ENCODE data around the gene COMMD10. TPM values are rescaled to one million over a fixed set of nuclear protein-coding genes. Genes with fewer than 3 reads are reported as not detected.

Gene COMMD10
- total and polyA plus RNA-seq, 4 donors, result 17.2 to 66.0 (median 24.7) TPM

- H3K27me3 ChIP-seq (ENCODE audit: control insufficient read depth in 3 of 3, insufficient read depth in 3 of 3, low read length in 2 of 3), result no peaks in the 10 kb centered on the region
- no peak overlapping the region for H3K27ac ChIP-seq (ENCODE audit: low read depth in 1 of 2, low read length in 1 of 2)
- peaks cover 0 to 3% (median 0%) of the 10 kb centered on the region in 5 donors for H3K4me1 ChIP-seq (ENCODE audit: control insufficient read depth in 5 of 5, insufficient read depth in 5 of 5, low read length in 5 of 5)
- H3K4me3 ChIP-seq, result no peak overlapping the region
- TF ChIP-seq, protein P1, sequence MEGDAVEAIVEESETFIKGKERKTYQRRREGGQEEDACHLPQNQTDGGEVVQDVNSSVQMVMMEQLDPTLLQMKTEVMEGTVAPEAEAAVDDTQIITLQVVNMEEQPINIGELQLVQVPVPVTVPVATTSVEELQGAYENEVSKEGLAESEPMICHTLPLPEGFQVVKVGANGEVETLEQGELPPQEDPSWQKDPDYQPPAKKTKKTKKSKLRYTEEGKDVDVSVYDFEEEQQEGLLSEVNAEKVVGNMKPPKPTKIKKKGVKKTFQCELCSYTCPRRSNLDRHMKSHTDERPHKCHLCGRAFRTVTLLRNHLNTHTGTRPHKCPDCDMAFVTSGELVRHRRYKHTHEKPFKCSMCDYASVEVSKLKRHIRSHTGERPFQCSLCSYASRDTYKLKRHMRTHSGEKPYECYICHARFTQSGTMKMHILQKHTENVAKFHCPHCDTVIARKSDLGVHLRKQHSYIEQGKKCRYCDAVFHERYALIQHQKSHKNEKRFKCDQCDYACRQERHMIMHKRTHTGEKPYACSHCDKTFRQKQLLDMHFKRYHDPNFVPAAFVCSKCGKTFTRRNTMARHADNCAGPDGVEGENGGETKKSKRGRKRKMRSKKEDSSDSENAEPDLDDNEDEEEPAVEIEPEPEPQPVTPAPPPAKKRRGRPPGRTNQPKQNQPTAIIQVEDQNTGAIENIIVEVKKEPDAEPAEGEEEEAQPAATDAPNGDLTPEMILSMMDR (IDR thresholded peaks at IDR 0.05; ENCODE audit: control extremely low read depth, extremely low read depth), result no peak
- peaks cover 0 to 4% (median under 1%) of the 10 kb centered on the region in 4 donors for H3K9me3 ChIP-seq (ENCODE audit: control insufficient read depth in 4 of 4, insufficient read depth in 3 of 4, low read length in 3 of 4)
- 97 to 100% methylated on average over 3 of the region's 3 CpGs for WGBS, 2 donors
- DNase-seq (no peak), ATAC-seq (ENCODE audit: insufficient read depth, low FRiP score) (no peak)
- H3K36me3 ChIP-seq (ENCODE audit: control insufficient read depth in 4 of 4, insufficient read depth in 4 of 4, low read length in 4 of 4), result peaks cover 0 to 3% (median 0%) of the 10 kb centered on the region in 4 donors
- H3K9ac ChIP-seq (ENCODE audit: insufficient read depth in 1 of 2, low read length in 2 of 2), result no peak overlapping the region
Observed at GRCh38 chr5:116275282-116275681, 190.5 kb downstream of the COMMD10 start.

DNA sequence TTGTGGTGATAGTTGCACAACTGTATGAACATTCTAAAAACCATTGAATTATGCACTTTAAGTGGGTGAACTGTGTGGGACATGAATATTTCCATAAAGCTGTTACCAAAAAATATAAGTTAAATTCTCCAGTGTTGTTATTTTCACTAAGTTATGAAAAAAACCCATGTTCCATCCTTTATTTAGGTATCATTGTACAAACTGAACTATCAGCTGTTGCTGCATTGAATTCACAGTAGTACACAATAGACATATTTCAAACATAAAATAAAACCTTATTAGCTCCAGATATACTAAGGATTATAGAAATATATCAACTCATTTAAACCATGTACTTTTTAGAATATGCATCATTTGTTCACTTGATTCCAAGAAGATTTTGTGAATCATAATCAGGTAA lies 192.1 kb downstream of the COMMD10 start:
- no peak overlapping the region for H3K4me3 ChIP-seq
- no peak overlapping the region for H3K27ac ChIP-seq (ENCODE audit: low read depth in 1 of 2, low read length in 1 of 2)
- DNase-seq, result no peak
- peaks cover 0 to 4% (median under 1%) of the 10 kb centered on the region in 4 donors for H3K9me3 ChIP-seq (ENCODE audit: control insufficient read depth in 4 of 4, insufficient read depth in 3 of 4, low read length in 3 of 4)
- no peak overlapping the region for H3K9ac ChIP-seq (ENCODE audit: insufficient read depth in 1 of 2, low read length in 2 of 2)
- H3K27me3 ChIP-seq (ENCODE audit: control insufficient read depth in 3 of 3, insufficient read depth in 3 of 3, low read length in 2 of 3), result no peaks in the 10 kb centered on the region
- ATAC-seq (ENCODE audit: insufficient read depth, low FRiP score), result no peak
- TF ChIP-seq, protein P1 (IDR thresholded peaks at IDR 0.05; ENCODE audit: control extremely low read depth, extremely low read depth), result no peak
- peaks cover 0 to 3% (median 0%) of the 10 kb centered on the region in 5 donors for H3K4me1 ChIP-seq (ENCODE audit: control insufficient read depth in 5 of 5, insufficient read depth in 5 of 5, low read length in 5 of 5)
- H3K36me3 ChIP-seq (ENCODE audit: control insufficient read depth in 4 of 4, insufficient read depth in 4 of 4, low read length in 4 of 4), result peaks cover 0 to 3% (median 0%) of the 10 kb centered on the region in 4 donors

GRCh38 chr5:116280149-116280803 lies 195.5 kb downstream of the COMMD10 start:
- TF ChIP-seq, protein P1 (IDR thresholded peaks at IDR 0.05; ENCODE audit: control extremely low read depth, extremely low read depth), result no peak
- ATAC-seq (ENCODE audit: insufficient read depth, low FRiP score), result no peak
- H3K9me3 ChIP-seq (ENCODE audit: control insufficient read depth in 4 of 4, insufficient read depth in 3 of 4, low read length in 3 of 4), result peaks cover 0 to 4% (median under 1%) of the 10 kb centered on the region in 4 donors
- no peaks in the 10 kb centered on the region for H3K27me3 ChIP-seq (ENCODE audit: control insufficient read depth in 3 of 3, insufficient read depth in 3 of 3, low read length in 2 of 3)
- no peak overlapping the region for H3K27ac ChIP-seq (ENCODE audit: low read depth in 1 of 2, low read length in 1 of 2)
- H3K4me1 ChIP-seq (ENCODE audit: control insufficient read depth in 5 of 5, insufficient read depth in 5 of 5, low read length in 5 of 5), result no peaks in the 10 kb centered on the region
- DNase-seq, result no peak
- peaks cover 0 to 3% (median 0%) of the 10 kb centered on the region in 4 donors for H3K36me3 ChIP-seq (ENCODE audit: control insufficient read depth in 4 of 4, insufficient read depth in 4 of 4, low read length in 4 of 4)
- 85 to 94% methylated on average over 5 of the region's 5 CpGs for WGBS, 2 donors
- no peak overlapping the region for H3K4me3 ChIP-seq
- no peak overlapping the region for H3K9ac ChIP-seq (ENCODE audit: insufficient read depth in 1 of 2, low read length in 2 of 2)
